Nephron progenitor cell (in vitro differentiated cells): ENCODE results near the gene ABI2.

Experiments used
- DNase-seq: peaks from one replicate; pipeline ENCODE4 v3.0.0; 2021
- H3K27ac Mint-ChIP-seq: 2 replicates; pipeline ENCODE4 v1.8.0; 2021; ENCODE audit warnings: mild to moderate bottlenecking, moderate library complexity, mixed read lengths
- H3K27me3 Mint-ChIP-seq: 2 replicates; pipeline ENCODE4 v1.8.0; 2021; ENCODE audit warnings: mild to moderate bottlenecking, low read depth, mixed read lengths; ENCODE audit not compliant: poor library complexity
- H3K36me3 Mint-ChIP-seq: 2 replicates; pipeline ENCODE4 v1.8.0; 2021; ENCODE audit warnings: low read depth, mixed read lengths
- H3K4me1 Mint-ChIP-seq: 2 replicates; pipeline ENCODE4 v1.8.0; 2021; ENCODE audit warnings: mixed read lengths
- H3K4me3 Mint-ChIP-seq: 2 replicates; pipeline ENCODE4 v1.8.0; 2021; ENCODE audit warnings: mild to moderate bottlenecking, moderate library complexity, mixed read lengths
- H3K9me3 Mint-ChIP-seq: 2 replicates; pipeline ENCODE4 v1.8.0; 2021; ENCODE audit warnings: mild to moderate bottlenecking, moderate library complexity, mixed read lengths
- TF ChIP-seq, protein P1 (sequence below): fragments of 200-600 bp; sonication (generic); IDR thresholded peaks from 2 replicates; pipeline ENCODE4 v1.5.0; 2021; ENCODE audit warnings: antibody characterized with exemption

The ABI2 gene

GRCh38 chr2:203437511-203437910, 109.3 kb downstream of the ABI2 start:
- Mint-ChIP-seq H3K36me3 (peaks cover 42% of the 10 kb centered on the region), H3K9me3 (no peaks in the 10 kb centered on the region), H3K27ac (peak overlapping the region; percentile 99), H3K4me1 (peaks cover 37% of the 10 kb centered on the region), H3K4me3 (no peak overlapping the region), H3K27me3 (no peaks in the 10 kb centered on the region)
- DNase-seq = no peak
- TF ChIP-seq, protein P1, sequence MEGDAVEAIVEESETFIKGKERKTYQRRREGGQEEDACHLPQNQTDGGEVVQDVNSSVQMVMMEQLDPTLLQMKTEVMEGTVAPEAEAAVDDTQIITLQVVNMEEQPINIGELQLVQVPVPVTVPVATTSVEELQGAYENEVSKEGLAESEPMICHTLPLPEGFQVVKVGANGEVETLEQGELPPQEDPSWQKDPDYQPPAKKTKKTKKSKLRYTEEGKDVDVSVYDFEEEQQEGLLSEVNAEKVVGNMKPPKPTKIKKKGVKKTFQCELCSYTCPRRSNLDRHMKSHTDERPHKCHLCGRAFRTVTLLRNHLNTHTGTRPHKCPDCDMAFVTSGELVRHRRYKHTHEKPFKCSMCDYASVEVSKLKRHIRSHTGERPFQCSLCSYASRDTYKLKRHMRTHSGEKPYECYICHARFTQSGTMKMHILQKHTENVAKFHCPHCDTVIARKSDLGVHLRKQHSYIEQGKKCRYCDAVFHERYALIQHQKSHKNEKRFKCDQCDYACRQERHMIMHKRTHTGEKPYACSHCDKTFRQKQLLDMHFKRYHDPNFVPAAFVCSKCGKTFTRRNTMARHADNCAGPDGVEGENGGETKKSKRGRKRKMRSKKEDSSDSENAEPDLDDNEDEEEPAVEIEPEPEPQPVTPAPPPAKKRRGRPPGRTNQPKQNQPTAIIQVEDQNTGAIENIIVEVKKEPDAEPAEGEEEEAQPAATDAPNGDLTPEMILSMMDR = no peak

DNA sequence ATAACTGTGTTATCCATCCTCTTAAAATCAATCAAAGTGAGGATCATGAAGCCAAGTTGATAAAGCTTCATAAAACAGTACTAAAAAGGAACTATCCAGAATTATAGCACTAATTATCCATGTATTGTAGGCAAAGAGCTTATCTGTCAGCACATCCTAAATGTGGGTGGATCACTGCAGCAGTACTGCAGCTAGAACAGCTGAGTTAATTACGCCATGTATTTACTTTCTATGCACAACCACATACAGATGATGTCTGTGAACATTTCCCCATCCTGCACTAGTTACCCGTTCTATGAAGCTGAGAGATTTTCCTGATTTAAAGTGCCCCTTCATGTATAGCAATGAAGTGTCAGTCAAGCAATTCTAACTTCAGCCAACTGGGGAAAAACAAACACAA, 110.3 kb downstream of the ABI2 start:
- DNase-seq = no peak
- TF ChIP-seq, protein P1 = no peak
- Mint-ChIP-seq H3K27ac (peak overlapping the region; percentile 5), H3K27me3 (no peaks in the 10 kb centered on the region), H3K4me1 (peaks cover 47% of the 10 kb centered on the region), H3K4me3 (no peak overlapping the region), H3K36me3 (peaks cover 39% of the 10 kb centered on the region), H3K9me3 (no peaks in the 10 kb centered on the region)

GRCh38 chr2:203440671-203441070, 112.5 kb downstream of the ABI2 start:
- H3K4me3 Mint-ChIP-seq = no peak overlapping the region
- peaks cover 47% of the 10 kb centered on the region for H3K4me1 Mint-ChIP-seq
- H3K36me3 Mint-ChIP-seq = peaks cover 51% of the 10 kb centered on the region
- DNase-seq = no peak
- H3K27ac Mint-ChIP-seq = peak overlapping the region; percentile 72
- no peaks in the 10 kb centered on the region for H3K9me3 Mint-ChIP-seq
- TF ChIP-seq, protein P1 = no peak
- H3K27me3 Mint-ChIP-seq = peaks cover 3% of the 10 kb centered on the region

DNA sequence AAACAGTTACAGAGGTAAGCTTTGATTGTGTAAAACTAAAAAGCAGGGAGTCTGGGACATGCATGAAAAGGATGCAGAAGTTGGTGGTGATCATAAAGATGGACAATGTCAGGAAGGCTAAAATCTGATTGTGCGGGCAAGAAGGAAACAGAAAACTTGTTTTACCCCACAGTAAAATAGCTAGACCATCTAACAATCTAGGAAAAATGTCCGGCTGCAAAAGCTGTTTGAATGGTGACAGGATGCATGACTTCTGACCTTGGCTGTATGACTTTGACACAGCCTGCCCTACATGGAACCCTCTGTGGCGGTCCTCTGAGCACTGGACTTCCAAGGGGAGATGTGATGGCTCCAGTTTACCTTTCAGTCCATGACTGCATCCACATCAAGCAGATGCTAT, 113.3 kb downstream of the ABI2 start:
- H3K4me1 Mint-ChIP-seq = peaks cover 47% of the 10 kb centered on the region
- no peak overlapping the region for H3K4me3 Mint-ChIP-seq
- H3K27ac Mint-ChIP-seq = peak overlapping the region; percentile 33
- TF ChIP-seq, protein P1 = no peak
- peaks cover 3% of the 10 kb centered on the region for H3K27me3 Mint-ChIP-seq
- no peak for DNase-seq
- H3K36me3 Mint-ChIP-seq = peaks cover 57% of the 10 kb centered on the region
- H3K9me3 Mint-ChIP-seq = no peaks in the 10 kb centered on the region

GRCh38 chr2:203442463-203442862, 114.3 kb downstream of the ABI2 start:
- DNase-seq = no peak
- TF ChIP-seq, protein P1 = no peak
- Mint-ChIP-seq H3K4me3 (no peak overlapping the region), H3K4me1 (peaks cover 47% of the 10 kb centered on the region), H3K27ac (peak overlapping the region; percentile 92), H3K27me3 (peaks cover 3% of the 10 kb centered on the region), H3K36me3 (peaks cover 63% of the 10 kb centered on the region), H3K9me3 (no peaks in the 10 kb centered on the region)

DNA sequence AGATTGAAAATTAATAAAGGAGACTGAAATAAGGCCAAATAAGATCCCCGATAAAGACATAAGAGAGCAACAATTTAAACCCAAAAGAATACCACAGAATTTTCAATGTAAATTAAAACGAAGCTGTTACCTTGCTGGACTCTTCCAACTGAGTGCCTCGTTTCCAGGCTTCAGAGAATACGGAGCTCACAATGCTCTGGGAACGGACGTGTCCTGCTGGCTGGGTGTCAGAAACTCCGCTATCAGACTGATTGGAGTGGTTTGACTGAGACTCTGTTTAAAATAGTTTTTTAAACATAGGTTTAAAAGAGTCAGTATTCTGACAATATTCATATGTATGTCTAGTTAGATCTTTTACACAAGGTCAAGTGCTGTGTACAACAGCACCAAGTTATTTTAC, 116.5 kb downstream of the ABI2 start:
- no peak for DNase-seq
- Mint-ChIP-seq H3K4me3 (no peak overlapping the region), H3K9me3 (no peaks in the 10 kb centered on the region), H3K36me3 (peaks cover 70% of the 10 kb centered on the region), H3K27me3 (peaks cover 3% of the 10 kb centered on the region), H3K4me1 (peaks cover 35% of the 10 kb centered on the region), H3K27ac (peak overlapping the region; percentile 87)
- TF ChIP-seq, protein P1 = no peak
